T-cell (primary cell): Measurements from ENCODE around the gene INTS14. TPM values are rescaled to one million over a fixed set of nuclear protein-coding genes. Genes with fewer than 3 reads are reported as not detected.

Experiments used
- ATAC-seq, 4 experiments: fragments of 200-7000 bp in 3 of 4; fragments of 150-1000 bp in 1 of 4; cut with Tn5 transposase; replicated peaks in 1 of 4; 1 replicate in 3 of 4; 2 replicates in 1 of 4; pipeline ENCODE4 v1.10.0; 2021; ENCODE audit warnings: moderate library complexity in 3 of 4, mild to moderate bottlenecking in 2 of 4, moderate number of reproducible peaks in 1 of 4
- CTCF ChIA-PET, 2 donors: fragments of 300-600 bp; sonication (Branson Sonifier 250); formaldehyde crosslinking; loops; one replicate each; lab custom pipeline; 2022; ENCODE audit warnings: antibody characterized with exemption in 2 of 2; lab: Charles Lee
- POLR2A ChIA-PET, 2 donors: fragments of 300-600 bp; sonication (Branson Sonifier 250); formaldehyde crosslinking; loops; one replicate each; lab custom pipeline; 2022; ENCODE audit warnings: antibody characterized with exemption in 2 of 2; lab: Charles Lee
- DNase-seq, 35 experiments: peaks; one replicate each; pipeline versions ENCODE4 v3.0.0 to v3.0.0-alpha.2; 2013 to 2023
- H3K27ac ChIP-seq: one replicate; pipeline ENCODE4 v1.5.1; 2013; ENCODE audit warnings: low read length
- H3K27me3 ChIP-seq, 2 experiments: replicated peaks in 1 of 2; 1 replicate in 1 of 2; 2 replicates in 1 of 2; pipeline versions ENCODE4 v1.6.1 to v1.7.0; 2013; ENCODE audit warnings: low read length in 1 of 2, mixed read lengths in 1 of 2; ENCODE audit not compliant: control insufficient read depth in 2 of 2, insufficient read depth in 2 of 2; ENCODE audit errors: extremely low read depth in 1 of 2
- H3K36me3 ChIP-seq, 2 donors: 1 replicate in 1 of 2; 2 replicates in 1 of 2; pipeline versions ENCODE4 v1.6.1 to v1.7.0; 2013; ENCODE audit warnings: low read length in 1 of 2; ENCODE audit not compliant: control insufficient read depth in 2 of 2, insufficient read depth in 1 of 2; ENCODE audit errors: extremely low read depth in 1 of 2
- H3K4me1 ChIP-seq, 2 experiments: 1 replicate in 1 of 2; 2 replicates in 1 of 2; pipeline versions ENCODE4 v1.6.1 to v1.7.0; 2013; ENCODE audit warnings: low read length in 2 of 2, mixed read lengths in 1 of 2; ENCODE audit not compliant: insufficient read depth in 2 of 2, control insufficient read depth in 1 of 2; ENCODE audit errors: extremely low read depth in 1 of 2
- H3K4me3 ChIP-seq, 2 donors: 1 replicate in 1 of 2; 2 replicates in 1 of 2; pipeline versions ENCODE4 v1.5.1 to v1.7.0; 2013; ENCODE audit warnings: mild to moderate bottlenecking in 2 of 2, low read length in 1 of 2, moderate library complexity in 1 of 2; ENCODE audit not compliant: control insufficient read depth in 1 of 2; ENCODE audit errors: extremely low read depth in 1 of 2
- H3K9me3 ChIP-seq: 2 replicates; pipeline ENCODE4 v1.7.0; 2013
- H3K27ac Mint-ChIP-seq, 2 donors: one replicate each; pipeline ENCODE4 v1.8.0; 2020 to 2021; ENCODE audit warnings: mild to moderate bottlenecking in 2 of 2, mixed read lengths in 2 of 2
- H3K27me3 Mint-ChIP-seq, 2 donors: one replicate each; pipeline ENCODE4 v1.8.0; 2021 to 2022; ENCODE audit warnings: mixed read lengths in 2 of 2
- H3K36me3 Mint-ChIP-seq: one replicate; pipeline ENCODE4 v1.8.0; 2021; ENCODE audit warnings: mixed read lengths
- H3K4me1 Mint-ChIP-seq, 3 donors: one replicate each; pipeline ENCODE4 v1.8.0; 2020 to 2022; ENCODE audit warnings: mixed read lengths in 3 of 3, mild to moderate bottlenecking in 1 of 3
- H3K4me3 Mint-ChIP-seq, 3 donors: one replicate each; pipeline ENCODE4 v1.8.0; 2020 to 2022; ENCODE audit warnings: mild to moderate bottlenecking in 3 of 3, mixed read lengths in 3 of 3, moderate library complexity in 3 of 3
- H3K9me3 Mint-ChIP-seq, 3 donors: one replicate each; pipeline ENCODE4 v1.8.0; 2020 to 2022; ENCODE audit warnings: mixed read lengths in 3 of 3
- WGBS: methylation state at CpG from one replicate; pipeline ENCODE4 v1.1.5; 2013; ENCODE audit warnings: missing lambda C conversion rate; ENCODE audit not compliant: insufficient coverage; 5-methylcytosine and 5-hydroxymethylcytosine counted together
- total RNA-seq, 35 experiments: library from RNA in 6 of 35; stranded (reverse) in 6 of 35; fragments of 120-200 nt in 1 of 35; gene quantifications; one replicate each; pipeline versions ENCODE4 v1.2.1 to v1.2.4 and lab custom pipeline; 2013 to 2026

Gene INTS14
- total RNA-seq: 10 to 100 TPM; 26.6 to 36.4 (median 34.4) TPM
- 30.4 TPM for total RNA-seq (2013)
- 25.7 to 90.4 (median 48.9) reads per million in 29 experiments for total RNA-seq (lab: John Stamatoyannopoulos, UW)

DNA sequence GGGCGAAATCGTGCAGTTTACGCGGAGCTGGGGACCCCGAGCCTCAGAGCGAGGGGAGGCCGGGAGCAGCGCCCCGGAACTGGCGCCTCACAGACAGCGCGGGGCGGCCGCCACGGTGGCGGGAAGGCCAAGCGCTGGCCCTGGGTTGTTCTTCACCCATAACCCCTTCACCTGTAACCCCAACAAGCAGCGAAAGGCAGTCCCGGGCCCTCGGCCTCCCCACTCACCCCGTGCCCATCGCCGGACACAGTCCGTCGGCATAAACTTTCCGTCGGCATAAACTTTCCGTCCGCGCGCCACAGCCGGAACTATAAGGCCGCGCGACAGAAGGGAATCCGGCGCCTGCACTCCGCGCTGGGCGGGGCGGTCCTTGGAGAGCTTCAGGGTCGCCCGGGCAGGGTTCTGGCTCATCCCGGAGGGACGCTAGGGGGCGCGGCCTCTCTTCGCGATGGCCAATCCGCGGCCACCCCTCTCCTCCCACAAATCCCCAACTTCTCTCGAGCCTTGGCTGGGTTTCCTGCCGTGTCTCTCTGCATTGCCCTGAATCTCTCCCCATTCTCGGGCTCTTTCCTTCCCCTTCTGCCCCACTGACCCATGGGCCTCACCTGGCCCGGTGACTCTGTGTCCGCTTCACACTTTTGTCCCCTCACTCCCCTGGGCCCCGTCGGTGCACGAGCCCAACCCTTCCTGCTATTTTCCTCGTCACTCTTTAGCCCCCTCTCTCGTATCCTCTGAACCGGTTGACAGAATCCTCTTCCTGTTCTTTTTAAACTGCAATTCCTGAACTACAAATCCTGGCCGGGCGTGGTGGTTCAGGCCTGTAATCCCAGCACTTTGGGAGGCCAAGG lies at the start of gene INTS14:
INTS14 (minus strand) TSS at position 261 of the 848 bp plus-strand sequence. CDS start 3,751 bp downstream, outside the sequence.
- Histone ChIP-seq H3K27me3 (no peaks in the 10 kb centered on the region), H3K36me3 (no peaks in the 10 kb centered on the region), H3K27ac (peak within 1 kb of the TSS; percentile 94), H3K4me1 (peaks cover 6 to 30% of the 10 kb centered on the region in 2 experiments), H3K4me3 (peak within 1 kb of the TSS; percentile 79 to 94), H3K9me3 (no peaks in the 10 kb centered on the region)
- peak within 1 kb of the TSS; percentile 98 for H3K27ac Mint-ChIP-seq
- H3K4me3 Mint-ChIP-seq: peak within 1 kb of the TSS; percentile 94 to 99 (median 95)
- CTCF ChIA-PET: interaction anchor here in 1 of 2 donors (0.7 to 1.6 kb wide), 3 partner anchors 33 to 259 kb away, joined by 3 to 11 read pairs (median 3); partner anchors contain the start of gene RAB11A
- peaks cover 40 to 47% (median 47%) of the 10 kb centered on the region in 3 donors for H3K4me1 Mint-ChIP-seq
- POLR2A ChIA-PET: interaction anchor here (0.6 kb wide), 4 partner anchors 12 to 1062 kb away, joined by 3 to 10 read pairs (median 4); partner anchors contain the start of gene ZWILCH (in 1 of the 2)
- H3K36me3 Mint-ChIP-seq: peaks cover 3% of the 10 kb centered on the region
- DNase-seq (peak; percentile 75 to 94 (median 85)), ATAC-seq (peak; percentile 96 to 97 (median 96))
- under 1% methylated on average over 61 of the region's 64 CpGs for WGBS
- H3K27me3 Mint-ChIP-seq: no peaks in the 10 kb centered on the region
- no peaks in the 10 kb centered on the region for H3K9me3 Mint-ChIP-seq

- H3K27ac Mint-ChIP-seq: peak overlapping the region; percentile 43 to 44
- ChIA-PET CTCF (interaction anchor here in 1 of 2 donors (0.5 kb wide), 1 partner anchor 626 kb away, joined by 4 read pairs; no protein-coding TSS in a partner anchor), POLR2A (interaction anchor here in 1 of 2 donors (0.6 kb wide), 1 partner anchor 13 kb away, joined by 3 read pairs; no protein-coding TSS in a partner anchor)
- ATAC-seq (no peak), DNase-seq (no peak)
- H3K36me3 Mint-ChIP-seq: peaks cover 35% of the 10 kb centered on the region
- H3K27me3 ChIP-seq: no peaks in the 10 kb centered on the region
- WGBS: no CpG with 5 or more reads among the region's 4 CpGs
- peaks cover 10 to 74% of the 10 kb centered on the region in 2 donors for H3K36me3 ChIP-seq
- no peak overlapping the region for H3K27ac ChIP-seq
- no peaks in the 10 kb centered on the region for H3K9me3 Mint-ChIP-seq
- H3K4me1 ChIP-seq: no peaks in the 10 kb centered on the region
- no peak overlapping the region for H3K4me3 ChIP-seq
- no peak overlapping the region for H3K4me3 Mint-ChIP-seq
- H3K4me1 Mint-ChIP-seq: no peaks in the 10 kb centered on the region
- no peaks in the 10 kb centered on the region for H3K9me3 ChIP-seq
- no peaks in the 10 kb centered on the region for H3K27me3 Mint-ChIP-seq
Measured at GRCh38 chr15:65659502-65660052, 48.6 kb upstream of the INTS14 start.

DNA sequence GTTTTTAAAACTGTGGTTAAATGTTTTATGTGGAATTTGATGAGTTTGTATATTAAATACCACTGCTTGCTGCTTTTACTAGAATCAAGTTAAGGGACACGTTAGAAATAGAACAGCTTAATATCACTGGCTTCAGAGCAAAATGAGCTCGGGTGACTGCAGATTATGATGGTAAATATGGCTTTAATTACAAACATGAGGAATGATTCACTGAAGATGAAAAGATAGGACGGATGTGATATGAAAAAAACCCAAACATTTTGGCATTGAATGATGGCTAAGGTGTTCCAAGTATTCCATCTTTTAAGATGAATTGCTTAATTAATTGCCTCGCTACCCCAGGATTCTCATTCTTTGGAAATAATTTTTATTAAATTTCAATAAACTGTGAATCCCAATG lies 44.5 kb upstream of the INTS14 start:
- H3K4me1 ChIP-seq: no peaks in the 10 kb centered on the region
- H3K27ac ChIP-seq: no peak overlapping the region
- DNase-seq (no peak), ATAC-seq (no peak)
- Mint-ChIP-seq H3K36me3 (peaks cover 34% of the 10 kb centered on the region), H3K4me1 (peaks cover 0 to 4% (median 3%) of the 10 kb centered on the region in 3 donors), H3K9me3 (no peaks in the 10 kb centered on the region), H3K4me3 (no peak overlapping the region), H3K27ac (no peak overlapping the region), H3K27me3 (no peaks in the 10 kb centered on the region)
- no peaks in the 10 kb centered on the region for H3K9me3 ChIP-seq
- no peaks in the 10 kb centered on the region for H3K27me3 ChIP-seq
- WGBS: no CpG with 5 or more reads among the region's 4 CpGs
- POLR2A ChIA-PET: no interaction called here
- CTCF ChIA-PET: no interaction called here
- no peak overlapping the region for H3K4me3 ChIP-seq
- H3K36me3 ChIP-seq: peaks cover 9 to 47% of the 10 kb centered on the region in 2 donors

- Mint-ChIP-seq H3K27ac (peak overlapping the region in 1 of 2 donors; percentile 22), H3K4me1 (peaks cover 0 to 8% (median 8%) of the 10 kb centered on the region in 3 donors), H3K4me3 (no peak overlapping the region), H3K36me3 (peaks cover 32% of the 10 kb centered on the region), H3K27me3 (no peaks in the 10 kb centered on the region), H3K9me3 (no peaks in the 10 kb centered on the region)
- H3K27ac ChIP-seq: no peak overlapping the region
- DNase-seq (no peak), ATAC-seq (no peak)
- H3K9me3 ChIP-seq: no peaks in the 10 kb centered on the region
- H3K27me3 ChIP-seq: no peaks in the 10 kb centered on the region
- ChIA-PET POLR2A (no interaction called here), CTCF (no interaction called here)
- H3K36me3 ChIP-seq: peaks cover 9 to 43% of the 10 kb centered on the region in 2 donors
- H3K4me3 ChIP-seq: no peak overlapping the region
- no CpG with 5 or more reads among the region's 1 CpG for WGBS
- no peaks in the 10 kb centered on the region for H3K4me1 ChIP-seq
Measured at GRCh38 chr15:65655026-65655425, 44.1 kb upstream of the INTS14 start.

DNA sequence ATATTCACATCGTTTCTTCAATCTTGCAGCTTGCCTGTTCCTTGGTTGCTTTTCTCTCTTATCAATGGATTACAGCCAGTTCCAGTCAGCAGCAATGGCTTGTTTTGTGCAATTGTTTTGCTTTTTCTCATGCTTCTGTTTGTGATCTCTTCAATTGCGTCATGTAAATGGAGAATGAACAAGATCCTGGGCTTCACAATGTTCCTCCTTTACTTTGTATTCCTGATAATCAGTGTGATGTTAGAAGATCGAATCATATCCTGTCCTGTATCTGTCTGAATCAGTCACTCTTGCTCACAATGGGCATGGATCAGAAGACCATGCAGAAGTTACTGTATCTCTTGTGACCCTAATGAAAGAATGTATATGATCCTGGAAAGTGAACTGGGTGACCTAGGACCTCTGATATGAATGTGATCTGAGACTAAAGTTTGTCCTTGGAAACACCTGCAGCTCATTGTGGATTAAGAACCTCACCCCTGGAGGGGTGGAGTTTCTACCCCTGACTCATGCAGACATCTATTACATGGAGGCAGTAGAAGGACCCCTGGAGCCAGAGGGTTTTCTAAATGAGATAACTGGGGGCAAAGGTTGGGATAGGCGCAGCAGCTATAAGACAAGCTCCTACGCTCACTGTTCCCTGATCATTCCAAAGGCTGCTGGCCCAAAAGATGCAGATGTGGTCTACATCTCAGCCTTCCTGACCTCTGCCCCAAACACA lies 43.0 kb upstream of the INTS14 start:
- ATAC-seq (no peak), DNase-seq (no peak)
- peaks cover 0 to 9% (median 9%) of the 10 kb centered on the region in 3 donors for H3K4me1 Mint-ChIP-seq
- Histone ChIP-seq H3K27ac (no peak overlapping the region), H3K9me3 (no peaks in the 10 kb centered on the region), H3K4me1 (no peaks in the 10 kb centered on the region), H3K27me3 (no peaks in the 10 kb centered on the region), H3K36me3 (peaks cover 9 to 34% of the 10 kb centered on the region in 2 donors), H3K4me3 (no peak overlapping the region)
- H3K36me3 Mint-ChIP-seq: peaks cover 30% of the 10 kb centered on the region
- H3K9me3 Mint-ChIP-seq: no peaks in the 10 kb centered on the region
- no peak overlapping the region for H3K4me3 Mint-ChIP-seq
- ChIA-PET CTCF (interaction anchor here in 1 of 2 donors (1.2 kb wide), 1 partner anchor 15 kb away, joined by 4 read pairs; no protein-coding TSS in a partner anchor), POLR2A (interaction anchor here in 1 of 2 donors (0.5 to 0.6 kb wide), 2 partner anchors 53 to 86 kb away, joined by 3 to 5 read pairs; no protein-coding TSS in a partner anchor)
- H3K27me3 Mint-ChIP-seq: no peaks in the 10 kb centered on the region
- peak overlapping the region; percentile 23 to 53 for H3K27ac Mint-ChIP-seq
- 93% methylated on average over 3 of the region's 5 CpGs for WGBS
